ENCODE results near the gene KRT74. TPM values are rescaled to one million over a fixed set of nuclear protein-coding genes. Genes with fewer than 3 reads are reported as not detected.

The KRT74 gene
- total RNA-seq, 1 experiment from 2014 or later = not detected

DNA sequence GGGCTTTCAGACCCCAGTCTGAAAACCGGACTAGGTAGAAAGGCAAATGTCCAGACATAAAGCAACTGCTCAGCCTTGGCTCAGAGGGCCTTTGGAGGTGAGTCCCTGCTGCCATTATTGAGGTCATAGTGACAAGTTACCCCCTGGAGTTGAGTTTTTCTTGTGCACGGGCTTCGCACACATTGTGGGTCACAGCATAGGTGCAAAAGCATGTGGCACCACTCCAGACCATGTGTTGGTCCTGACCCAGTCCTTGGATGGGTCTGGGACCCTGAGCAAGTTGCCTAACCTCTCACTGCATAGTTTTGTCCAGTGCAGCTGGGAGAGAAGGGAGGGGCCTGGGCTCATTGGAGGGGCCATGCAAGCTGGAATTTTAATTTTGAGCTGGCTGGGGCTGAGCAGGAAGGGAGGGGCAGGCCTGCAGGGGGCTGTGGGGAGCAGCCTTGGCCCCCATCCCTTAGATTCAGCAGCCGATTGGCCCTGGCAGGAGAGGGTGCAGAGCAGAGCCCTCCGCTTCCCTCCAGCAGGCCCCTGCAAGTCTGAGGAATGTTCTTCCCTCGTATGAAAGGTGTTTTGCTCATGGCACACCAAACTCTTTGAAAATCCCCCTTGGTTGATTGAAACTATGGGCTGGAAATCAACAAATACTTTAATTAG is 49.3 kb downstream of the KRT74 start:
- no peaks in the 10 kb centered on the region for H3K4me1 ChIP-seq (replicated peaks)
- peak in 1 of 2 experiments; percentile 19 for DNase-seq (ENCODE audit: low read depth in 1 of 2, low spot score in 2 of 2)

DNA sequence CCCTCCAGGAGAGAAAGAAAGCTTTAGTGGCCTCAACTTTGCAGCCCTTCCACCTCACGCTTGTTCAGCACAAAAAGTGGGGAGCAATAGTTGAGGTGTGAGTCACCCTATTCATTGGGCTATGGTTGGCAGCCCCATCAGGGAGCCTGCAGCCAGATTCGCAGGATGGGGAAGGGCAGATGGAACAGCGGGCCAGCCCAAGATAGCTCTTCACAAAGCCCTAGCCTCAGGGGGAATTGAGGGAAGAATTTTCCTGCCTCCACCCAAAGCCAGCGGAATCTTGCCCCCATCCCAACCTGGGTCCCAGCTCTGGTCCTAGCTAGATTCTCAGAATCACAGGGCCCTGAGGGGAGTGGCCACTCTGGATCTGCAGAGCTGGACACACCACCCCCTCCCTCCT is 49.8 kb downstream of the KRT74 start:
- 0 out of 2 replicates have a peak, but pooled peaks cover 4% of the 10 kb centered on the region for H3K27me3 ChIP-seq (replicated peaks)

More for the DNA sequence above, 49.3 kb downstream of the KRT74 start:
- Histone ChIP-seq H3K4me3 (no peak overlapping the region), H3K9me3 (replicated peaks) (no peaks in the 10 kb centered on the region), H3K27me3 (replicated peaks) (0 out of 2 replicates have a peak, but pooled peaks cover 5% of the 10 kb centered on the region), H3K36me3 (no peaks in the 10 kb centered on the region), H3K27ac (no peak overlapping the region)

DNA sequence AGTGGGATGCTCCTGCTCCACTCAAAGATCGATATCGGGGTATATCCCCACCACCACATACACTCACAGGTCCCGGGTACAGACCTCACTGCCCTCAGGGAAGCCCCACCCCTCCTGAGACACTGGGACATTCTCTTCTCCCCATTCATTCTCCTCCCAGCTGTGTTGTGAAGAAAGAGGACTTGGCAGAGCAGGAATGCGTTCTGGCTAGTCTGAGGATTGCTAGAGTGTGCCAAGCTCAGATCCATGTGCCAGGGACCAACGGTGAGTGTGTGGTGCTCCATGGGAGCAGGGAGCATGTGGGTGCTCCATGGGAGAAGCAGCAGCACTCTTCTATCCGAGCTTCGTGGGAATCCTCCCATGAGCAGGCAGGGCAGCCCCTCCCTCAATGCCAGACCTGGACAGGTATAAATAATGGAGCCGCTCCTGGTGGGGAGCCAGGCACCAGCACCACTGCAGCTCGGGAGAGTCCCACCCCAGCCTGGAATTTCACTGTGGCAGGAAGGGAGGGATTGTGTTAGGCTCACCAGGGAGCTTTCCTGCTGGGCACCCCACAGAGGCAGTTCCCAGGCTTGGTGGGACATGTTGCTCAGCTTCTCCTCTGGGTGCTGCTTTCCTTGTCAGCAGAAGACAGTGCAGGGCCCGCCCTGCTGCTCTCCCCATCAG is 51.2 kb downstream of the KRT74 start:
- Histone ChIP-seq H3K27ac (no peak overlapping the region), H3K9me3 (replicated peaks) (no peaks in the 10 kb centered on the region), H3K4me1 (replicated peaks) (no peaks in the 10 kb centered on the region), H3K27me3 (replicated peaks) (peaks cover 4% of the 10 kb centered on the region; the same call in 1 of the 2 replicates), H3K36me3 (no peaks in the 10 kb centered on the region), H3K4me3 (no peak overlapping the region)
- peak in 1 of 2 experiments; percentile 28 for DNase-seq (ENCODE audit: low read depth in 1 of 2, low spot score in 2 of 2)

More for the DNA sequence above, 49.8 kb downstream of the KRT74 start:
- H3K4me3 ChIP-seq = no peak overlapping the region
- no peaks in the 10 kb centered on the region for H3K36me3 ChIP-seq
- H3K9me3 ChIP-seq (replicated peaks) = no peaks in the 10 kb centered on the region
- H3K4me1 ChIP-seq (replicated peaks) = no peaks in the 10 kb centered on the region
- no peak overlapping the region for H3K27ac ChIP-seq
- peak in 1 of 2 experiments; percentile 22 for DNase-seq (ENCODE audit: low read depth in 1 of 2, low spot score in 2 of 2)

DNA sequence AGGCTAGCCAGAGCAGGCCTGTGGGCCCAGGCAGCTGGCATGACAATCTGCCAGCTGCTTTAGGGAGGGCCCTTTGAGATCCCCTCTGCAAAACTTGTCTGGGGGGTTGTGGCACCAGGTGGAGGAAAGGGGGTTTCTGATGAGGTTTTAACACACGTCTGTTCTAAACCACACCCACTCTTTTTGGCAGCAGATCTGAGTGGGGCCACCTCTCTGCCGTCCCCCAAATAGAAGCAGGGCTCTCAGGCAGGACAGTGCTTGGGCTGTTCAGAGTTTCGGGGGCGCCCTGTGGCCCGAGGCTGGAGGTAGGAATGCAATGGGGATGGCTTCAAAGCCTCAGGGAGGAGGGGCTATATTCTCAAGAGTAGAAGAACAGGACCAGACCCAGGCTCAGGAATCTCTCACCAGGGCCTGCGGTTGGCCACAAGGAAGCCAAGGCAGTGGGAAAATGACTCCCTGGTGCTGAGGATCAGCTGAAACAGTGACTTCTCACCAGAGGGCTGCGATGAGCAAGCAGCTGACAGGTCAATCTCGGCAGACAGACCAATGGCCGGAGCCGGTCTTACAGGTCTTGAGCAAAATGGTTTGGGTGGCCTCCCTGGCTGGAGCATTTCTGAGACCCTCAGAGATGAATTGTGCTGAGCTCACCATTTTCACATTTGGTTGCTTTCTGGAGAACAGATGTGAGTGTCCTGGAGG is 51.9 kb downstream of the KRT74 start:
- no peak for DNase-seq (ENCODE audit: low read depth in 1 of 2, low spot score in 2 of 2)
- H3K27ac ChIP-seq = no peak overlapping the region
- H3K27me3 ChIP-seq (replicated peaks) = peaks cover 4% of the 10 kb centered on the region; the same call in 1 of the 2 replicates

DNA sequence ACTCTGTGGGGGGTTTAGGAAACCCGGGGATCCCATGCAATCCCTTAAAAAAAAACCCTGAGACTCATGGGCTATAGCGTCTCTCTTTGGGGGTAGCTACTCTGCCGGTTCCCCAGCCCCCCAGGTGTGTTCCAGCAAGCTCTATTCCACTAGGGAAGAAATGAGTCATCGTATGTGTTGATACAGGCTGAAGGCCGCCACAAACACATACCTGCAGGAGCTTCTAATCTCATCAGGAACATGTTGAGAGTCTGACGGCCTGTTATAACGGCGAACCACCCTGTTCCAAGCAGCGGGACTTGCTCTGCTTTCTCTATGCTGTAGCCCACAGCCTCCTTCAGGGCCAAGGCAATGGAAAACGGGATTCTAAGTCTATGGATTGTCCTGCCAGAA is 52.5 kb downstream of the KRT74 start:
- H3K9me3 ChIP-seq (replicated peaks) = no peaks in the 10 kb centered on the region
- no peaks in the 10 kb centered on the region for H3K36me3 ChIP-seq
- no peak for DNase-seq (ENCODE audit: low read depth in 1 of 2, low spot score in 2 of 2)
- H3K4me3 ChIP-seq = no peak overlapping the region
- no peaks in the 10 kb centered on the region for H3K4me1 ChIP-seq (replicated peaks)
- no peak overlapping the region for H3K27ac ChIP-seq
- peaks cover 4% of the 10 kb centered on the region; the same call in 1 of the 2 replicates for H3K27me3 ChIP-seq (replicated peaks)

More for the DNA sequence above, 51.9 kb downstream of the KRT74 start:
- Histone ChIP-seq H3K4me1 (replicated peaks) (no peaks in the 10 kb centered on the region), H3K36me3 (no peaks in the 10 kb centered on the region), H3K9me3 (replicated peaks) (no peaks in the 10 kb centered on the region), H3K4me3 (no peak overlapping the region)

DNA sequence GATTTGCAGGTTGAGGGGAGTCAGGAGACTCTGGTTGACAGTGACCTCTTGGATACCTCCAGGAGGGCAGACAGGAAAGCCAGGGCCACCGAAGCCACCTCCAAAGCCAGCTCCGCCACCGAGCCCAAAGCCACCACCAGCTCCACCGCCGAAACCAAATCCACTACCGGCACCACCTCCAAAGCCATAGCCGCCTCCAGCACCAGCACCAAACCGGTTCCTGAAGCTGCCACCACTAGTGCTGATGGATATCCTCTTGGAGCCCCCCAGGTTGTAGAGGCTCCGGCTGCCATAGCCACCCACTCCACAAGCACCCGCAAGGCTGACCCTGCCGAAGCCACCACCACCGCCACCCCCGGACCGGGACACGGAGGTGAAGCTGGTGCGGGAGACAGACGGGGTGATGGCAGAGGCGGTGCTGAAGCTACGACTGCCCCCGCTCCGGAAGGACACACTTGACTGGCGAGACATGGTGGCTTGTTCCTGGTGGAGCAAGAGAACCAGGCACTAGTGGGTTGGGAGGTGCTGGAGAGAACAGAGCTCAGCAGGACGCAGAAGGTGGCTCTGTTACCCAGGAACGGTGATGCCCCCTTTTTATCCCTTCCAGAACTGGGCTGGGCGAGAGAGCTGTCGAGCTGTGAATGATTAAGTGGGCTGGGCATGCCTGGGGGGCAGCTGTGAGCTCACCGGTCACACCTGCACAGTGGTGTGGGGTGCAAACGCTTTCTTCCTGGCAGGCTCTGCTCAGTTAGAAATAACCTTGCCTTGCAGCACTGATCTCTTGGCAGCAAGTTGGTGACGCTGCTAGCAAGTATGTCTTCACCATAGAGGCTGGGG is 53.6 kb downstream of the KRT74 start, which contains the start of gene KRT5:
TSS of gene KRT5 (minus strand) at position 569 of the 837 bp plus-strand sequence. CDS start at position 471, 98 bp downstream.
- no peak for DNase-seq (ENCODE audit: low read depth in 1 of 2, low spot score in 2 of 2)
- Histone ChIP-seq H3K9me3 (replicated peaks) (no peaks in the 10 kb centered on the region), H3K4me1 (replicated peaks) (no peaks in the 10 kb centered on the region), H3K27me3 (replicated peaks) (peaks cover 2% of the 10 kb centered on the region; the same call in 1 of the 2 replicates), H3K4me3 (no peak within 1 kb of the TSS), H3K27ac (no peak within 1 kb of the TSS), H3K36me3 (no peaks in the 10 kb centered on the region)

DNA sequence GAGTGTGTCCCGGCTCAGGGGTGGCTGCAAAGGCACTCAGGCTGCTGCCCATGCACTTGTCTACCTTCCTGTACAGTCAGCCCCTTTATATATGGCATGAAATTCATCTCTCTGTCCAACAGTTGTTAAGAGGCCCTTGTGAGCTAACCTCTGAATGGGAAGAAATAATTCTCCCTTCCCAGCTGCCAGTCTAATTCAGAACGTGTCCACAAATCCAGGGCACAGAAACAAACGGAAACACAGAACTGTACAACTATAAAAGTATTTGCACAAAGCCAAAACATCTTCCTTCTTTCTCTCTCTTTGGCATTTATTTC is 54.3 kb downstream of the KRT74 start:
- DNase-seq (ENCODE audit: low read depth in 1 of 2, low spot score in 2 of 2) = no peak
- Histone ChIP-seq H3K4me3 (no peak overlapping the region), H3K27me3 (replicated peaks) (peaks cover 2% of the 10 kb centered on the region; the same call in 1 of the 2 replicates), H3K36me3 (no peaks in the 10 kb centered on the region), H3K9me3 (replicated peaks) (no peaks in the 10 kb centered on the region), H3K27ac (no peak overlapping the region), H3K4me1 (replicated peaks) (no peaks in the 10 kb centered on the region)

DNA sequence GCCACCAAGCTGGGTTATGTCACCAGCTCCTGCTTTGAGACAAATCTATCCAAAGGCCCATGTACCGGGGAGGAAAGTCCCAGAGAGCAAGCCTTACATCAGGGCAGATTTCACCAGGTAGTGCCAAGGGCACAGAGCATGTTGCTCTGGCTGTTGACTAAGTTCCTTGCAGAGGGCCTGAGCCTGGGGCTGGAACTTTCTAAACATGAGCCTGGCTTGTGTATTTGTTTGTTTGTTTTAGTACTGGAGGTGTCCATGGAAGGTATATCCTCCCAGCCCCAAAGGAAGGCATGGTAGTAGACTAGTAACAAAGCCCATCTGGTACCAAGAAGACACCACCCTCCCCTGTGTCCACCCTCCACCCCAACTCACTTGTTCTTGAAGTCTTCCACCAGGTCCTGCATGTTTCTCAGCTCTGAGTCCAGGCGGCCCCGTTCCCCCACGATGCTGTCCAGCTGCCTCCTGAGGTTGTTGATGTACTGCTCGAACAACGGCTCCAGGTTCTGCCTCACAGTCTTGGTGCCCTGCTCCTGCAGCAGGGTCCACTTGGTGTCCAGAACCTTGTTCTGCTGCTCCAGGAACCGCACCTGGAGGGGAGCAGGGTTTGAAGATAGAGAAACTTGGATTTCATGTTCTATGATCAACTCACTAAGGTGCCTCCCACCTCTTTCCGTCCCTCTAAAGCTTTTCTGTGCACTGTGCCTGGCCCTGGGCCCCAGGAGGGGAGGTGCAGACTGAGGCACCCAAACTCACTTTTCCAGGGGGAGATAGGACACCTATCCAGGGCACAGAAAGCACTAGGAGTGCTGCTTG is 54.9 kb downstream of the KRT74 start:
- no peaks in the 10 kb centered on the region for H3K36me3 ChIP-seq
- no peaks in the 10 kb centered on the region for H3K4me1 ChIP-seq (replicated peaks)
- H3K27ac ChIP-seq = no peak overlapping the region
- peaks cover 2% of the 10 kb centered on the region; the same call in 1 of the 2 replicates for H3K27me3 ChIP-seq (replicated peaks)
- H3K9me3 ChIP-seq (replicated peaks) = no peaks in the 10 kb centered on the region
- no peak for DNase-seq (ENCODE audit: low read depth in 1 of 2, low spot score in 2 of 2)
- no peak overlapping the region for H3K4me3 ChIP-seq

DNA sequence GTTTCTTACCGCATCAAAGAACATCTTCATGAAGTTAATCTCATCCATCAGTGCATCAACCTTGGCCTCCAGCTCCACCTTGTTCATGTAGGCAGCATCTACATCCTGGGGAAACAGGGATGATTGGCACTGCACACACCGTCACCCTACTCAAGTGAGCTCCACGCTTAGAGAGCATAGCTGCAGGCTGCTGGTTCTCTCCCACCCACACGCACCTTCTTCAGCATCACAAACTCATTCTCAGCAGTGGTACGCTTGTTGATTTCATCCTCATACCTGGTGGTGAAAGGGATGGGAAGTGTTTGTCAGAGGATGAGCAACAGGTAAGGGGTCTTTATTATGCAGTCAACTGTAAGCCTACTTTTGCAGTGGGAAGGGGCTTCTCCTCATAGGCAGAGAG is 55.8 kb downstream of the KRT74 start:
- Histone ChIP-seq H3K36me3 (no peaks in the 10 kb centered on the region), H3K9me3 (replicated peaks) (no peaks in the 10 kb centered on the region), H3K27me3 (replicated peaks) (peaks cover 4% of the 10 kb centered on the region), H3K27ac (no peak overlapping the region), H3K4me3 (no peak overlapping the region), H3K4me1 (replicated peaks) (no peaks in the 10 kb centered on the region)
- DNase-seq (ENCODE audit: low read depth in 1 of 2, low spot score in 2 of 2) = peak in 1 of 2 experiments; percentile 15

DNA sequence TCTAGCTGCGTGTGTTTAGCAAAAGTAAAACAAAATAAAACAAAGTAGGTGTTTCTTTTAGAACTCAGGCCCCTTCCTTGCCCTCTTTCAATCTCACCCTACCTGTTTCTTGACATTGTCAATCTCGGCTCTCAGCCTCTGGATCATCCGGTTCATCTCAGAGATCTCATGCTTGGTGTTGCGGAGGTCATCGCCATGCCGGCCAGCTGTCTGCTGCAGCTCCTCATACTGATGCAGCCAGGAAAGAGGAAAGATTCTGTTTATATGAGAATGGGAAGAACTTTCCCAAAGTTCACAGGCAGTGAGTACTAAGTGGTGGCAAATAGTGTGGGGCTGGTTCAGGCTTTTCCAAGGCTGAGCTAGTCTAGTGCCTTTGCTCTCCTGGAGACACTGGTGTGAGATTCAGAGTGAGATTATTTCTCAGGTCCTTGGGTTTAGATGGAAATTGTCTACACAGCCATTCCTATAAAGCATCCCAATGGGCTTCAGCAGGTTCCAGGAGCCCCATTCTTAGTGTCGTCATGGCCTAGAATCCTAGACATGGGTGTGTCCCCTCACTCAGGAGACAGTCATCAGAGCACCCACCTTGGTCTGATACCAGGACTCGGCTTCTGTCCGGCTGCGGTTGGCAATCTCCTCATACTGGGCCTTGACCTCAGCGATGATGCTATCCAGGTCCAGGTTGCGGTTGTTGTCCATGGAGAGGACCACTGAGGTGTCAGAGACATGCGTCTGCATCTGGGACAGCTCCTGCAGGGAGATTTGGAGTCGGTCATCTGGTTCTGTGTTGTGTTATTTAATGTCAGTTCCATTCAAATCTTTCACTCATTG is 56.4 kb downstream of the KRT74 start:
- H3K27ac ChIP-seq = no peak overlapping the region
- H3K4me3 ChIP-seq = no peak overlapping the region
- peak in 1 of 2 experiments; percentile 13 for DNase-seq (ENCODE audit: low read depth in 1 of 2, low spot score in 2 of 2)
- peaks cover 8% of the 10 kb centered on the region for H3K27me3 ChIP-seq (replicated peaks)
- H3K9me3 ChIP-seq (replicated peaks) = no peaks in the 10 kb centered on the region
- H3K36me3 ChIP-seq = no peaks in the 10 kb centered on the region
- no peaks in the 10 kb centered on the region for H3K4me1 ChIP-seq (replicated peaks)

DNA sequence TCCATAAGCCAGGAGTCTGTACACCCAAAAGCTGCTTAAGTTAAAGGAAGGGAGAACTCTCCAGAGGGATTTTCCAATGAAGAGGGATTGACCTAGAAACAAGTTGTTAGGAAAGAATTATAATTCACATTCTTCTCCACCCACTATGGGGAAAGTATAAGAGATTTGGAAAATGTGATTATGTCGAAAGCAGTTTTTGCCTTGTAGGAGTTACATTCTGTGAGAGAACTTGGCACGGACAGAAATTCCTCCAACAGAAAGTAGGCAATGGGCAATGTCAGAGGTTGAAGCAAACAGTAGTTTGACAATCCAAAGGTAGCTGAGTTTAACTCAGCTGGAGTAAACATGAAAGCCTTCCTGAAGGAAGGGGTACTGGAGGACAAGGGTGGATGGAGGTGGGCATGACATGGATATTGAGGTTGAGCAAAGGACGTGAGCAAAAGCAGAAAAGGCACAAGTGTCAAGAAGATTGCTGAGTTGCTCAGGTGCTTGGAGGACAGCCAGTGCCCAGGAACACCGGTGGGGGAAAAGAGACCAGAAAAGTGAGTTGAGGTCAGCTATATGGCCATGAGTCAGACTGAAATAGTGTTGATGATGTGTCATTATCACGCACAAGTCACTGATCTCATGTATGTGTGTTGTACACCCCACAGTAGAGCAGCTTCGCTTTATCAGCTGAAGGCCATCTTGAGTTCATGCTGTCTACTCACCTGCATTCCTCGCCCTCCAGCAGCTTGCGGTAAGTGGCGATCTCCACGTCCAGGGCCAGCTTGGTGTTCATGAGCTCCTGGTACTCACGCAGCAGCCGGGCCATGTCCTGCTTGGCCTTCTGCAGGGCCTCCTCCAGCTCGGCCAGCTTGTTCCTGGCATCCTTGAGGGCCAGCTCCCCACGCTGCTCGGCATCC is 57.5 kb downstream of the KRT74 start:
- no peak for DNase-seq (ENCODE audit: low read depth in 1 of 2, low spot score in 2 of 2)
- H3K36me3 ChIP-seq = no peaks in the 10 kb centered on the region
- no peaks in the 10 kb centered on the region for H3K4me1 ChIP-seq (replicated peaks)
- peaks cover 10% of the 10 kb centered on the region for H3K27me3 ChIP-seq (replicated peaks)
- H3K27ac ChIP-seq = no peak overlapping the region
- H3K9me3 ChIP-seq (replicated peaks) = no peaks in the 10 kb centered on the region; the same call in 1 of the 2 replicates
- no peak overlapping the region for H3K4me3 ChIP-seq

Measured in SJSA1 (cell line).